Calu3 (cell line): ENCODE measurements around the gene DCDC2. TPM values are rescaled to one million over a fixed set of nuclear protein-coding genes. Genes with fewer than 3 reads are reported as not detected.
"Not testable (repeated sequence)": the region's sequence is repeated elsewhere in the genome, so short reads cannot be mapped to it uniquely, and the experiment has no call there.

Source experiments
- BruUV-seq: library from RNA; stranded (reverse); fragments of 400-500 nt; replicated peaks from 2 replicates; lab custom pipeline; 2021; lab: Mats Ljungman, UMichigan
- CTCF ChIA-PET: fragments of 300-600 bp; sonication (Branson Sonifier 250); formaldehyde crosslinking; loops from one replicate; lab custom pipeline; 2022; ENCODE audit warnings: antibody characterized with exemption; lab: Charles Lee
- DNase-seq: peaks from one replicate; pipeline ENCODE4 v3.0.0; 2022
- H3K27ac Mint-ChIP-seq: one replicate; pipeline ENCODE4 v1.8.0; 2022; ENCODE audit warnings: mixed read lengths; ENCODE audit not compliant: unreplicated experiment
- H3K27me3 Mint-ChIP-seq: one replicate; pipeline ENCODE4 v1.8.0; 2022; ENCODE audit warnings: mixed read lengths; ENCODE audit not compliant: unreplicated experiment
- H3K36me3 Mint-ChIP-seq: one replicate; pipeline ENCODE4 v1.8.0; 2022; ENCODE audit warnings: mild to moderate bottlenecking, moderate library complexity, mixed read lengths; ENCODE audit not compliant: insufficient read depth, unreplicated experiment
- H3K4me1 Mint-ChIP-seq: one replicate; pipeline ENCODE4 v1.8.0; 2022; ENCODE audit warnings: mild to moderate bottlenecking, low read depth, mixed read lengths; ENCODE audit not compliant: unreplicated experiment
- H3K4me3 Mint-ChIP-seq: one replicate; pipeline ENCODE4 v1.8.0; 2022; ENCODE audit warnings: mild to moderate bottlenecking, low read depth, moderate library complexity, mixed read lengths; ENCODE audit not compliant: unreplicated experiment
- H3K9me3 Mint-ChIP-seq: one replicate; pipeline ENCODE4 v1.8.0; 2022; ENCODE audit warnings: low read depth, mixed read lengths; ENCODE audit not compliant: unreplicated experiment
- intact Hi-C: fragments of 100-400 bp; cut with micrococcal nuclease; formaldehyde crosslinking; loops from one replicate; pipeline ENCODE4 v1.10.0; 2022; ENCODE audit not compliant: unreplicated experiment
- total RNA-seq: library from RNA; stranded (reverse); gene quantifications from 2 replicates; pipeline ENCODE4 v1.2.3, GENCODE V29; 2022
- TF ChIP-seq, protein P1 (sequence below): fragments of 200-600 bp; IDR thresholded peaks from one replicate; pipeline ENCODE4 v1.8.0; 2022; ENCODE audit warnings: antibody characterized with exemption; ENCODE audit not compliant: unreplicated experiment

Gene DCDC2
- total RNA-seq, 1 experiment from 2014 or later, result 91.8 TPM

DNA sequence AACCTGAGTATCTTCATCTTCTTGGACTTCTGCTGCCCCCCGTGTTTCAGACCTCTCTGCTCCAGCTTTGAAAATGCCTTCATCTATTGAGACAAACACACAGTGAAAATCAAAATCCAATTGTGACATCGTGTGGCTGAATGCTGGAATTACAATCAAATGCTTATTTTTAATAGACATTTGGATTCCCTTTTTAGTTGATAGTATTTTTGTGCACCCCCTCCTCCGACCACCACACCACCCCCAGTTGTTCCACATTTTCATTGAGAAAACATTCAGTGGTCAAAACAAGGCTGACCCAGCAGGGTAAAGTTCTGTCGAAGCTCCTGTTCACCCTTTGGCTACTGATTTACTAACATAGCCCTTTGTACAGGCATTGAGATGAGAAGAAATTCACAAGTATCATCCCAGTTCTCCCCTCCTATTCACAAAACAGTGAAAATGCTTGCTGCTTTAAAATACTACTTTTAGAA, 152.8 kb downstream of the DCDC2 start:
- intact Hi-C loops, result loop anchor here (1.0 to 5.0 kb wide), 2 partner anchors 67 to 141 kb away; no protein-coding TSS in a partner anchor
- peak; percentile 50 for DNase-seq
- CTCF ChIA-PET, result interaction anchor here (0.7 to 1.5 kb wide), 4 partner anchors 9 to 140 kb away, joined by 4 to 15 read pairs (median 5); no protein-coding TSS in a partner anchor
- BruUV-seq, result no TSS peak
- peaks cover 3% of the 10 kb centered on the region for H3K9me3 Mint-ChIP-seq
- peaks cover 12% of the 10 kb centered on the region for H3K36me3 Mint-ChIP-seq
- TF ChIP-seq, protein P1, sequence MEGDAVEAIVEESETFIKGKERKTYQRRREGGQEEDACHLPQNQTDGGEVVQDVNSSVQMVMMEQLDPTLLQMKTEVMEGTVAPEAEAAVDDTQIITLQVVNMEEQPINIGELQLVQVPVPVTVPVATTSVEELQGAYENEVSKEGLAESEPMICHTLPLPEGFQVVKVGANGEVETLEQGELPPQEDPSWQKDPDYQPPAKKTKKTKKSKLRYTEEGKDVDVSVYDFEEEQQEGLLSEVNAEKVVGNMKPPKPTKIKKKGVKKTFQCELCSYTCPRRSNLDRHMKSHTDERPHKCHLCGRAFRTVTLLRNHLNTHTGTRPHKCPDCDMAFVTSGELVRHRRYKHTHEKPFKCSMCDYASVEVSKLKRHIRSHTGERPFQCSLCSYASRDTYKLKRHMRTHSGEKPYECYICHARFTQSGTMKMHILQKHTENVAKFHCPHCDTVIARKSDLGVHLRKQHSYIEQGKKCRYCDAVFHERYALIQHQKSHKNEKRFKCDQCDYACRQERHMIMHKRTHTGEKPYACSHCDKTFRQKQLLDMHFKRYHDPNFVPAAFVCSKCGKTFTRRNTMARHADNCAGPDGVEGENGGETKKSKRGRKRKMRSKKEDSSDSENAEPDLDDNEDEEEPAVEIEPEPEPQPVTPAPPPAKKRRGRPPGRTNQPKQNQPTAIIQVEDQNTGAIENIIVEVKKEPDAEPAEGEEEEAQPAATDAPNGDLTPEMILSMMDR, result peak; percentile 79
- no peak overlapping the region for H3K27ac Mint-ChIP-seq
- H3K4me1 Mint-ChIP-seq, result peaks cover 31% of the 10 kb centered on the region
- no peaks in the 10 kb centered on the region for H3K27me3 Mint-ChIP-seq
- no peak overlapping the region for H3K4me3 Mint-ChIP-seq

DNA sequence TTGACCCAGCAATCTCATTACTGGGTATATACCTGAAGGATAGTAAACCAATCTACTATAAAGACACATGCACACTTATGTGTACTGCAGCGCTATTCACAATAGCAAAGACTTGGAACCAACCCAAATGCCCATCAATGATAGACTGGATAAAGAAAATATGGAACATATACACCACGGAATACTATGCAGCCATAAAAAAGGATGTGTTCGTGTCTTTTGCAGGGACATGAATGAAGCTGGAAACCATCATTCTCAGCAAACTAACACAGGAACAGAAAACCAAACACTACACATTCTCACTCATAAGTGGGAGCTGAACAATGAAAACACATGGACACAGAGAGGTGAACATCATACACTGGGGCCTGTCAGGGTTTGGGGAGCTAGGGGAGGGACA, 153.7 kb downstream of the DCDC2 start:
- CTCF ChIA-PET, result interaction anchor here (1.5 kb wide), 1 partner anchor 11 kb away, joined by 4 read pairs; no protein-coding TSS in a partner anchor

DNA sequence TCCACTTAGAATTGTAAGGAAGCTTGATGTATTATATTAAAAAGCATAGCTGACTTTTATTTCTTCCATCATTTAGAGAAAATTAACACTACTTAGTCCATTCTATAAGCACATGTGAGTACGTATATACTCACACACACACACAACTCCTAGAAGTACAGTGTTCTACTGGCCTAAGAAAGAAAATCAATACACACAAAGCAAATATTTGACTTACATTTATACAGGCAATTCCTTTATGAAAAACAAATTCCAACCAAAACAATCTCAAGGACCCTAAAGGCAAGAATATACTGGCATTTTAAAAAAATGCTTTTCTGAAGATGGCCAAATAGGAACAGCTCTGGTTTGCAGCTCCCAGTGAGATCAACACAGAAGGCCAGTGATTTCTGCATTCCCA, 160.0 kb downstream of the DCDC2 start:
- Mint-ChIP-seq H3K4me1 (peaks cover 57% of the 10 kb centered on the region), H3K4me3 (no peak overlapping the region), H3K27ac (peak overlapping the region; percentile 51), H3K36me3 (peaks cover 23% of the 10 kb centered on the region), H3K27me3 (no peaks in the 10 kb centered on the region), H3K9me3 (peaks cover 3% of the 10 kb centered on the region)
- TF ChIP-seq, protein P1, result no peak
- intact Hi-C loops, result loop anchor here (5.0 kb wide), 1 partner anchor 189 kb away; no protein-coding TSS in a partner anchor
- CTCF ChIA-PET, result interaction anchor here (0.6 kb wide), 1 partner anchor 71 kb away, joined by 3 read pairs; no protein-coding TSS in a partner anchor
- DNase-seq, result no peak
- BruUV-seq, result no TSS peak

More for the DNA sequence above, 153.7 kb downstream of the DCDC2 start:
- DNase-seq, H3K9me3 Mint-ChIP-seq, BruUV-seq, H3K4me3 Mint-ChIP-seq, H3K27me3 Mint-ChIP-seq, intact Hi-C loops, H3K27ac Mint-ChIP-seq: not testable (repeated sequence)
- peaks cover 12% of the 10 kb centered on the region for H3K36me3 Mint-ChIP-seq
- H3K4me1 Mint-ChIP-seq, result peaks cover 31% of the 10 kb centered on the region

DNA sequence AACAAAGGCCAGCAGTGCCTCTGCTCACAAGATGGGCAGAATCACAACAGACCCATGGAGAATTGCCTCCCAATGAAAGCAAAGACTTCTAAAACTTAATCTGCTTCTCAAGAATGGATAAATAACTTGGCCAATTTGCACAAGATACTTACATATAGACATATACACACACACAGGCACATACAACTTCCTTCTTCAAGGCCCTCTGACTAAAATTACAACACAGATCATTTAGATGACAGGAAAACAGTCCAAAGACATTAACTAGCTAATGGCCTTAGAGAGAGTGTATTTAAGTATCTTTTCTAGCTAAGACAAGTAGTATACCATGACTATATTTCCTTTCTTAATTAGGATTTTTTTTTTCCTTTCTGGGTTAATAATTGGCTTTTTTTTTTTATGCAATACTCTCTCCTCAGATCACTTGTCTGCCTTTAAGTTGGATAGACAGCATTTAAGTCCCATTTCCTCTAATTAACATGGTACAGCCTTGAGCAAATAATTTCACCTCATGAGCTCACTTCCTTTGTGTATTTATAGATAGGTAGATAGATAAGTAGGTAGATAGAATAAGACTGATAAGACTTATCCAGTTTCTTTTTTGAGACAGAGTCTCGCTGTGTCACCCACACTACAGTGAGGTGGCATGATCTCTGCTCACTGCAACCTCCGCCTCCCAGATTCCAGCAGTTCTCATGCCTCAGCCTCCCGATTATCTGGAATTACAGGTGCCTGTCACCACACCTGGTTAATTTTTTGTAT, 161.8 kb downstream of the DCDC2 start:
- H3K9me3 Mint-ChIP-seq, result no peaks in the 10 kb centered on the region
- TF ChIP-seq, protein P1, result no peak
- peak overlapping the region; percentile 96 for H3K27ac Mint-ChIP-seq
- DNase-seq, result peak; percentile 48
- no peaks in the 10 kb centered on the region for H3K27me3 Mint-ChIP-seq
- H3K4me3 Mint-ChIP-seq, result peak overlapping the region; percentile 52
- peaks cover 35% of the 10 kb centered on the region for H3K36me3 Mint-ChIP-seq
- CTCF ChIA-PET, result interaction anchor here (0.7 to 1.8 kb wide), 5 partner anchors 9 to 79 kb away, joined by 3 to 6 read pairs (median 5); no protein-coding TSS in a partner anchor
- BruUV-seq, result no TSS peak
- intact Hi-C loops, result loop anchor here (5.0 kb wide), 1 partner anchor 191 kb away; no protein-coding TSS in a partner anchor
- peaks cover 74% of the 10 kb centered on the region for H3K4me1 Mint-ChIP-seq
